H1 (cell line): ENCODE measurements around the gene NR2F1. TPM values are rescaled to one million over a fixed set of nuclear protein-coding genes. Genes with fewer than 3 reads are reported as not detected.

Experiments
- CHD7 ChIP-seq: fragments of 300-600 bp; sonication (generic); IDR thresholded peaks from 2 replicates; pipeline ENCODE4 v1.7.1; 2012; ENCODE audit warnings: low read length, moderate library complexity, mild to moderate bottlenecking, inconsistent platforms; ENCODE audit not compliant: insufficient replicate concordance
- CTBP2 ChIP-seq: IDR thresholded peaks from 2 replicates; pipeline ENCODE4 v1.7.0; 2011; ENCODE audit warnings: borderline replicate concordance, mild to moderate bottlenecking, moderate library complexity, mixed read lengths, low read length; ENCODE audit not compliant: insufficient read depth, insufficient read length
- GTF2F1 ChIP-seq: IDR thresholded peaks from 2 replicates; pipeline ENCODE4 v1.6.1; 2012; ENCODE audit warnings: low read depth, low read length, improper control_type of control experiment, borderline replicate concordance
- KDM4A ChIP-seq: IDR thresholded peaks from one replicate; pipeline ENCODE4 v1.7.1; 2012; ENCODE audit warnings: low read depth, mild to moderate bottlenecking, moderate library complexity, low read length, inconsistent platforms; ENCODE audit not compliant: severe bottlenecking
- PHF8 ChIP-seq: fragments of 200-600 bp; sonication (generic); conservative IDR thresholded peaks from 2 replicates; pipeline ENCODE4 v1.7.1; 2012; ENCODE audit warnings: low read depth, mild to moderate bottlenecking, inconsistent platforms, low read length, moderate library complexity
- RAD21 ChIP-seq, 2 experiments: IDR thresholded peaks in 1 of 2; conservative IDR thresholded peaks in 1 of 2; 2 replicates each; pipeline ENCODE4 v1.6.1; 2011; ENCODE audit warnings: low read depth in 2 of 2, low read length in 2 of 2, improper control_type of control experiment in 1 of 2, inconsistent platforms in 1 of 2, mild to moderate bottlenecking in 1 of 2, moderate library complexity in 1 of 2
- SIRT6 ChIP-seq: IDR thresholded peaks from one replicate; pipeline ENCODE4 v1.7.1; 2012; ENCODE audit warnings: low read length, inconsistent platforms
- TAF1 ChIP-seq: IDR thresholded peaks from 2 replicates; pipeline ENCODE4 v1.6.1; 2011; ENCODE audit warnings: mild to moderate bottlenecking, low read depth, low read length
- TAF7 ChIP-seq: optimal IDR thresholded peaks from 2 replicates; pipeline ENCODE3; 2011; ENCODE audit warnings: low read depth, mild to moderate bottlenecking, inconsistent platforms, low read length, moderate library complexity, borderline replicate concordance
- polyA plus RNA-seq, 7 experiments: library from polyadenylated mRNA; depleted of rRNA in 3 of 7; stranded (reverse) in 5 of 7; unstranded in 2 of 7; fragments of >200 nt in 5 of 7; fragments of 200-250 nt in 2 of 7; gene quantifications; 1 replicate in 5 of 7; 2 replicates in 1 of 7; 4 replicates in 1 of 7; pipeline versions ENCODE4 v1.2.1 to v1.2.3, GENCODE V29; 2011 to 2013; ENCODE audit warnings: missing spikeins in 2 of 7, mixed read lengths in 2 of 7
- total RNA-seq: library from RNA; stranded (reverse); fragmentation: NEBNext Ultra II Directional; extraction: Animal tissue kit (Norgen Biotek cat#: 25700); gene quantifications from 2 replicates; pipeline ENCODE4 v1.2.1, GENCODE V29; 2021

Gene NR2F1
- total and polyA plus RNA-seq, 2 of the 8 experiments (the other 6 are each of a cell fraction or from before 2014, with no cell fraction given) = not detected

DNA sequence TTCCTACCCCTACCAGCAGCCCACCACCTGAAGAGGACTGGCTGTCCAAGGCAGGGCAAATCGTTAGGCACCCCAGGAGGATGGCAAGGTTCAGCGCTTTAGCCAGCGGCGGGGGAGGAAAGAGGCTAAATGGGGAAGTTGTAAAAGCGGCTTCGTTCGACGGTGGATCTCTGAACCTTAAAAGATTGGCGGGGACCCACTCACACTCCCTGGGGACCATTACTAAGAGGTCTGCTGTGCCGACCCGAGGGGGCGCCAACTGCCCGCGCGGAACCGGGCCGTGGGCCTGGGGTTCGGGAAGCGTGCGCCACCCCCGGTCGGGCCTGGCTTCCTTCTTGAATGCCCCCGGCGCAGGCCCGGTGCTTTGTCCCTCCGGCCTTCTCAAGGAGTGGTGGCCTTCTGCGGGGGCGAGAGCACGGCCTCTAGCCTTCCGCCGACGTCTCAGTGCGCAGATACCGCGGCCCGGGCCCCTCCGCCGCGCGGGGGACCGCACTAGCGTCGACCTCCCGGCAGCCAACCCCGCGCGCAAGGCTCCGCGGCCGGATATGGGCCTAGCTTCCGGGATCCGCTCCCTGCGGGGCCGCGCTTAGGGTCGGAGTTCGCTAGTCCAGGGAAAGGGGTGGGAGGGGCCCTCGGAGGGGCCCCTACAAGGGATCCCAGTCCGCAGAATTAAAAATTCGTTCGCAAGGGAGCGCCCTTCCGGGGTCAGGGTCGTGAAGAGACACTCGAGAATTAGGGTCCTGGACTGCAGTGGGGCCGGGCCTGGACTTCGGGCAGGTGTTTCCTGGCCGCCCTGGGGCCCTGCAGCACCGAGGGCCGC, 12.5 kb upstream of the NR2F1 start (continued):
- TF ChIP-seq SIRT6 (no peak), CTBP2 (no peak), GTF2F1 (no peak), TAF7 (peak; percentile 18), CHD7 (no peak), RAD21 (IDR thresholded peaks at IDR 0.05 in 1 of 2, conservative IDR thresholded peaks at IDR 0.05 in 1 of 2; ENCODE audit: low read depth in 2 of 2, low read length in 2 of 2) (no peak), TAF1 (no peak), KDM4A (peak; percentile 93), PHF8 (no peak)
